GM21381 (cell line): ENCODE measurements around the gene TRPM3.

ENCODE experiments used
- ATAC-seq: cut with Tn5 transposase; IDR thresholded peaks from one replicate; pipeline ENCODE4 v1.9.1; 2021; ENCODE audit warnings: mild to moderate bottlenecking, moderate library complexity; ENCODE audit not compliant: unreplicated experiment

The TRPM3 gene

GRCh38 chr9:71121275-71122021 lies at the start of gene TRPM3:
TRPM3 (minus strand) TSS chr9:71121621; CDS start chr9:71121354, 267 bp downstream.
- no peak for ATAC-seq

GRCh38 chr9:71168418-71168817 lies 47.0 kb upstream of the TRPM3 start:
- ATAC-seq: no peak

- ATAC-seq: no peak
These were observed 40.7 kb upstream of the TRPM3 start for GRCh38 chr9:71162126-71162525.

GRCh38 chr9:71157731-71158130 lies 36.3 kb upstream of the TRPM3 start:
- no peak for ATAC-seq

GRCh38 chr9:71147368-71147767 lies 25.9 kb upstream of the TRPM3 start:
- ATAC-seq: no peak

- no peak for ATAC-seq
These were observed 25.1 kb upstream of the TRPM3 start for GRCh38 chr9:71146511-71146910.

GRCh38 chr9:71145179-71145578 lies 23.8 kb upstream of the TRPM3 start:
- ATAC-seq: no peak

GRCh38 chr9:71144495-71144894 lies 23.1 kb upstream of the TRPM3 start:
- ATAC-seq: no peak

- ATAC-seq: no peak
These were observed 15.3 kb upstream of the TRPM3 start for GRCh38 chr9:71136696-71137095.

GRCh38 chr9:71131145-71131544 lies 9.7 kb upstream of the TRPM3 start:
- ATAC-seq: no peak

GRCh38 chr9:71130521-71130920 lies 9.1 kb upstream of the TRPM3 start:
- ATAC-seq: no peak

- ATAC-seq: no peak
These were observed 7.4 kb upstream of the TRPM3 start for GRCh38 chr9:71128796-71129195.

GRCh38 chr9:71127301-71127700 lies 5.9 kb upstream of the TRPM3 start:
- no peak for ATAC-seq

GRCh38 chr9:71122421-71122820 lies 1.0 kb upstream of the TRPM3 start:
- ATAC-seq: no peak

GRCh38 chr9:71122022-71122275 lies 528 bp upstream of the TRPM3 start:
- ATAC-seq: no peak

GRCh38 chr9:71120501-71121247 lies 747 bp downstream of the TRPM3 start:
- ATAC-seq: no peak

GRCh38 chr9:71119746-71120145 lies 1.7 kb downstream of the TRPM3 start:
- ATAC-seq: no peak

- ATAC-seq: no peak
These were observed 3.1 kb downstream of the TRPM3 start for GRCh38 chr9:71118324-71118723.

GRCh38 chr9:71115448-71115975 lies 5.9 kb downstream of the TRPM3 start:
- ATAC-seq: no peak

GRCh38 chr9:71112866-71113265 lies 8.6 kb downstream of the TRPM3 start:
- ATAC-seq: no peak

GRCh38 chr9:71108937-71109336 lies 12.5 kb downstream of the TRPM3 start:
- no peak for ATAC-seq

GRCh38 chr9:71106992-71107391 lies 14.4 kb downstream of the TRPM3 start:
- ATAC-seq: no peak
